SK-N-SH treated with all-trans-retinoic acid at 6 μM for 48 hours (cell line): ENCODE results near the gene ADGRB3.

Experiments used
- ATAC-seq: fragments of 200-7000 bp; cut with Tn5 transposase; 3 replicates; pipeline ENCODE4 v1.9.1; 2020; ENCODE audit warnings: mild to moderate bottlenecking, moderate library complexity
- ARNTL ChIP-seq: fragments of 450-650 bp; formaldehyde crosslinking; IDR thresholded peaks from 2 replicates; pipeline ENCODE4 v1.5.0; 2020; ENCODE audit warnings: low read depth, mild to moderate bottlenecking, moderate library complexity, borderline replicate concordance
- BACH2 ChIP-seq: fragments of 250-450 bp; sonication (Bioruptor Pico); IDR thresholded peaks from 2 replicates; pipeline ENCODE4 v1.9.0; 2021; ENCODE audit warnings: mild to moderate bottlenecking, borderline replicate concordance
- CREB5 ChIP-seq: fragments of 250-450 bp; sonication (Bioruptor Pico); IDR thresholded peaks from 2 replicates; pipeline ENCODE4 v1.5.1; 2020; ENCODE audit warnings: low read depth, mild to moderate bottlenecking, moderate library complexity
- CSDC2 ChIP-seq: fragments of 250-450 bp; sonication (Bioruptor Pico); IDR thresholded peaks from 2 replicates; pipeline ENCODE4 v1.5.0; 2020; ENCODE audit warnings: mild to moderate bottlenecking, moderate library complexity
- CSRNP3 ChIP-seq: fragments of 250-450 bp; sonication (Bioruptor Pico); IDR thresholded peaks from 2 replicates; pipeline ENCODE4 v1.5.1; 2021; ENCODE audit warnings: mild to moderate bottlenecking, moderate library complexity
- ESRRG ChIP-seq: fragments of 250-450 bp; sonication (Bioruptor Pico); IDR thresholded peaks from 2 replicates; pipeline ENCODE4 v1.6.1; 2021; ENCODE audit warnings: mild to moderate bottlenecking
- GLIS3 ChIP-seq: fragments of 250-450 bp; sonication (Bioruptor Pico); IDR thresholded peaks from 2 replicates; pipeline ENCODE4 v1.5.0; 2020; ENCODE audit warnings: mild to moderate bottlenecking, moderate library complexity
- ISL1 ChIP-seq: fragments of 250-450 bp; sonication (Bioruptor Pico); IDR thresholded peaks from 2 replicates; pipeline ENCODE4 v2.1.2; 2022; ENCODE audit warnings: mild to moderate bottlenecking, moderate library complexity
- OSR1 ChIP-seq: fragments of 250-450 bp; sonication (Bioruptor Pico); IDR thresholded peaks from 2 replicates; pipeline ENCODE4 v1.8.0; 2022; ENCODE audit warnings: moderate library complexity, mild to moderate bottlenecking, inconsistent platforms
- PATZ1 ChIP-seq: fragments of 250-450 bp; sonication (Bioruptor Pico); IDR thresholded peaks from 2 replicates; pipeline ENCODE4 v1.8.0; 2020; ENCODE audit warnings: mild to moderate bottlenecking, moderate library complexity, borderline replicate concordance
- POU6F1 ChIP-seq: fragments of 250-450 bp; sonication (Bioruptor Pico); IDR thresholded peaks from 2 replicates; pipeline ENCODE4 v1.8.0; 2021; ENCODE audit warnings: low read depth, mild to moderate bottlenecking, moderate library complexity, borderline replicate concordance
- PPARA ChIP-seq: fragments of 250-450 bp; sonication (Bioruptor Pico); IDR thresholded peaks from 2 replicates; pipeline ENCODE4 v1.5.0; 2020; ENCODE audit warnings: mild to moderate bottlenecking, borderline replicate concordance
- RARB ChIP-seq: fragments of 250-450 bp; sonication (Bioruptor Pico); IDR thresholded peaks from 2 replicates; pipeline ENCODE4 v1.8.0; 2021; ENCODE audit warnings: mild to moderate bottlenecking, moderate library complexity
- SNAI2 ChIP-seq: fragments of 250-450 bp; sonication (Bioruptor Pico); IDR thresholded peaks from 2 replicates; pipeline ENCODE4 v1.5.0; 2020; ENCODE audit warnings: mild to moderate bottlenecking, moderate library complexity
- TCF4 ChIP-seq: fragments of 250-450 bp; sonication (Bioruptor Pico); IDR thresholded peaks from 2 replicates; pipeline ENCODE4 v1.8.0; 2021; ENCODE audit warnings: mild to moderate bottlenecking, moderate library complexity, borderline replicate concordance
- TOX ChIP-seq: fragments of 250-450 bp; sonication (Bioruptor Pico); IDR thresholded peaks from 2 replicates; pipeline ENCODE4 v1.8.0; 2021; ENCODE audit warnings: mild to moderate bottlenecking, moderate library complexity, borderline replicate concordance
- TSHZ2 ChIP-seq: fragments of 250-450 bp; sonication (Bioruptor Pico); IDR thresholded peaks from 2 replicates; pipeline ENCODE4 v1.5.0; 2020; ENCODE audit warnings: mild to moderate bottlenecking, moderate library complexity
- ZC3H10 ChIP-seq: fragments of 250-450 bp; sonication (Bioruptor Pico); IDR thresholded peaks from 2 replicates; pipeline ENCODE4 v1.5.1; 2021; ENCODE audit warnings: mild to moderate bottlenecking, moderate library complexity
- ZFP3 ChIP-seq: fragments of 250-450 bp; sonication (Bioruptor Pico); IDR thresholded peaks from 2 replicates; pipeline ENCODE4 v1.5.0; 2020; ENCODE audit warnings: mild to moderate bottlenecking, moderate library complexity
- ZFP30 ChIP-seq: fragments of 450-650 bp; formaldehyde crosslinking; IDR thresholded peaks from 2 replicates; pipeline ENCODE4 v1.5.0; 2022; ENCODE audit warnings: mild to moderate bottlenecking, moderate library complexity
- ZNF565 ChIP-seq: fragments of 450-650 bp; formaldehyde crosslinking; conservative IDR thresholded peaks from 2 replicates; pipeline ENCODE4 v1.5.0; 2020; ENCODE audit warnings: low read depth, mild to moderate bottlenecking, moderate library complexity
- ZNF70 ChIP-seq: fragments of 450-650 bp; formaldehyde crosslinking; IDR thresholded peaks from 2 replicates; pipeline ENCODE4 v1.5.0; 2020; ENCODE audit warnings: mild to moderate bottlenecking, moderate library complexity
- ZNF8 ChIP-seq: fragments of 450-650 bp; formaldehyde crosslinking; IDR thresholded peaks from 2 replicates; pipeline ENCODE4 v1.5.0; 2020; ENCODE audit warnings: mild to moderate bottlenecking, moderate library complexity

ADGRB3 gene

GRCh38 chr6:68777956-68778355 lies 142.9 kb downstream of the ADGRB3 start:
- TF ChIP-seq ARNTL (CRISPR knock-in tag) (no peak), PATZ1 (CRISPR knock-in tag) (no peak), ZNF565 (CRISPR knock-in tag) (no peak), CSDC2 (CRISPR knock-in tag) (0 out of 2 replicates have a peak, but pooled peaks have one; percentile 21), ISL1 (CRISPR knock-in tag) (peak; percentile 85), GLIS3 (CRISPR knock-in tag) (no peak), TSHZ2 (CRISPR knock-in tag) (peak; percentile 92), CREB5 (CRISPR knock-in tag) (no peak), ZNF8 (CRISPR knock-in tag) (no peak), RARB (CRISPR knock-in tag) (no peak), OSR1 (no peak), SNAI2 (no peak; the same call in 1 of the 2 replicates), ZNF70 (CRISPR knock-in tag) (no peak), TCF4 (CRISPR knock-in tag) (peak; percentile 46; the same call in 1 of the 2 replicates), POU6F1 (CRISPR knock-in tag) (no peak), PPARA (CRISPR knock-in tag) (no peak), ZC3H10 (CRISPR knock-in tag) (no peak), ESRRG (CRISPR knock-in tag) (no peak), ZFP30 (no peak), BACH2 (CRISPR knock-in tag) (no peak), ZFP3 (no peak), TOX (no peak), CSRNP3 (no peak)
- no peak; the same call in 2 of the 3 replicates for ATAC-seq

GRCh38 chr6:68778356-68779020 lies 143.4 kb downstream of the ADGRB3 start:
- 0 out of 2 replicates have a peak, but pooled peaks have one; percentile 4 for TF ChIP-seq ZNF8 (CRISPR knock-in tag)
- TF ChIP-seq TOX = no peak
- TF ChIP-seq, all 23 proteins: peak for 1
- peak; percentile 67 for ATAC-seq

- no peak for ATAC-seq
- TF ChIP-seq PATZ1 (CRISPR knock-in tag) (no peak), ZFP30 (no peak), SNAI2 (no peak), ESRRG (CRISPR knock-in tag) (no peak), ZNF70 (CRISPR knock-in tag) (no peak), TCF4 (CRISPR knock-in tag) (no peak), ZC3H10 (CRISPR knock-in tag) (no peak), ZNF8 (CRISPR knock-in tag) (no peak), CSDC2 (CRISPR knock-in tag) (no peak), GLIS3 (CRISPR knock-in tag) (no peak), OSR1 (no peak), ARNTL (CRISPR knock-in tag) (no peak), BACH2 (CRISPR knock-in tag) (no peak), RARB (CRISPR knock-in tag) (no peak), ZFP3 (no peak), ZNF565 (CRISPR knock-in tag) (no peak), CSRNP3 (no peak)
Observed at GRCh38 chr6:68779366-68779765, 144.3 kb downstream of the ADGRB3 start.
